ENCODE results near the gene HEPACAM.
"Not testable (repeated sequence)": the region's sequence is repeated elsewhere in the genome, so short reads cannot be mapped to it uniquely, and the experiment has no call there.

HEPACAM gene

GRCh38 chr11:124935548-124936514 is at the start of gene HEPACAM:
HEPACAM (minus strand) TSS chr11:124936047; CDS start chr11:124936006, 41 bp downstream.
- DNase-seq: no peak

- no peak for DNase-seq
Measured at GRCh38 chr11:124984512-124984854, 48.6 kb upstream of the HEPACAM start.

GRCh38 chr11:124983674-124984511 is 48.0 kb upstream of the HEPACAM start:
- DNase-seq: no peak

- no peak for DNase-seq
Measured at GRCh38 chr11:124982043-124982442, 46.2 kb upstream of the HEPACAM start.

GRCh38 chr11:124978316-124978715 is 42.5 kb upstream of the HEPACAM start:
- DNase-seq: no peak

- no peak for DNase-seq
Measured at GRCh38 chr11:124977006-124977405, 41.2 kb upstream of the HEPACAM start.

- DNase-seq: no peak
Measured at GRCh38 chr11:124976531-124976930, 40.7 kb upstream of the HEPACAM start.

- DNase-seq: no peak
Measured at GRCh38 chr11:124971810-124972209, 36.0 kb upstream of the HEPACAM start.

GRCh38 chr11:124970925-124971324 is 35.1 kb upstream of the HEPACAM start:
- DNase-seq: no peak

- not testable (repeated sequence) for DNase-seq
Measured at GRCh38 chr11:124968197-124968596, 32.4 kb upstream of the HEPACAM start.

- peak; percentile 17 for DNase-seq
Measured at GRCh38 chr11:124961972-124962609, 26.2 kb upstream of the HEPACAM start.

- no peak for DNase-seq
Measured at GRCh38 chr11:124955035-124955434, 19.2 kb upstream of the HEPACAM start.

- no peak for DNase-seq
Measured at GRCh38 chr11:124954590-124954955, 18.7 kb upstream of the HEPACAM start.

GRCh38 chr11:124953753-124954589 is 18.1 kb upstream of the HEPACAM start, which contains the start of gene CCDC15:
CCDC15 (plus strand) TSS chr11:124954202; CDS start chr11:124954733, 531 bp downstream.
- peak; percentile 97 for DNase-seq

GRCh38 chr11:124951341-124951740 is 15.5 kb upstream of the HEPACAM start:
- DNase-seq: no peak

GRCh38 chr11:124950601-124951330 is 14.9 kb upstream of the HEPACAM start:
- no peak for DNase-seq

GRCh38 chr11:124946735-124947141 is 10.9 kb upstream of the HEPACAM start:
- no peak for DNase-seq

- no peak for DNase-seq
Measured at GRCh38 chr11:124945826-124946225, 10.0 kb upstream of the HEPACAM start.

GRCh38 chr11:124944565-124944964 is 8.7 kb upstream of the HEPACAM start:
- DNase-seq: no peak

GRCh38 chr11:124943741-124944140 is 7.9 kb upstream of the HEPACAM start:
- DNase-seq: no peak

GRCh38 chr11:124943254-124943616 is 7.4 kb upstream of the HEPACAM start:
- no peak for DNase-seq

Data from stimulated activated CD4-positive, alpha-beta T cell treated with anti-CD3 and anti-CD28 coated beads, Interleukin-4, amount 100 ng/mL, for 24 hours (primary cell).